Osteoblast (primary cell): ENCODE measurements around the gene MRPS24. TPM values are rescaled to one million over a fixed set of nuclear protein-coding genes. Genes with fewer than 3 reads are reported as not detected.
"Not testable (repeated sequence)": the region's sequence is repeated elsewhere in the genome, so short reads cannot be mapped to it uniquely, and the experiment has no call there.

Experiments
- DNase-seq: peaks from one replicate; pipeline ENCODE4 v3.0.0; 2011; ENCODE audit warnings: low spot score, mixed read lengths; ENCODE audit not compliant: insufficient read length; ENCODE audit errors: missing footprints
- H2AFZ ChIP-seq: 2 replicates; pipeline ENCODE4 v1.6.0; 2011; ENCODE audit warnings: mild to moderate bottlenecking, low read length
- H3K27ac ChIP-seq: 2 replicates; pipeline ENCODE4 v1.5.1; 2011; ENCODE audit warnings: mild to moderate bottlenecking, low read depth, low read length, moderate library complexity
- H3K27me3 ChIP-seq: 2 replicates; pipeline ENCODE4 v1.6.0; 2012; ENCODE audit warnings: mild to moderate bottlenecking, control low read depth, inconsistent platforms, low read length, moderate library complexity; ENCODE audit not compliant: insufficient read depth
- H3K36me3 ChIP-seq: 2 replicates; pipeline ENCODE4 v1.5.1; 2011; ENCODE audit warnings: mild to moderate bottlenecking, low read length, control low read depth, moderate library complexity; ENCODE audit not compliant: insufficient read depth
- H3K4me1 ChIP-seq: 2 replicates; pipeline ENCODE4 v1.5.1; 2011; ENCODE audit warnings: mild to moderate bottlenecking, low read length, control low read depth, moderate library complexity; ENCODE audit not compliant: insufficient read depth
- H3K4me2 ChIP-seq: 2 replicates; pipeline ENCODE4 v1.6.0; 2011; ENCODE audit warnings: mild to moderate bottlenecking, low read length; ENCODE audit not compliant: insufficient read depth
- H3K4me3 ChIP-seq: fragments of 200-600 bp; sonication (generic); 3 replicates; pipeline ENCODE4 v1.5.1; 2012; ENCODE audit warnings: mild to moderate bottlenecking, low read length, inconsistent platforms; ENCODE audit not compliant: insufficient read depth
- H3K79me2 ChIP-seq: 2 replicates; pipeline ENCODE4 v1.6.0; 2012; ENCODE audit warnings: mild to moderate bottlenecking, low read length, control low read depth, inconsistent platforms; ENCODE audit not compliant: insufficient read depth
- H3K9me3 ChIP-seq: 2 replicates; pipeline ENCODE4 v1.5.1; 2011; ENCODE audit warnings: low read depth, low read length, control low read depth
- H4K20me1 ChIP-seq: 2 replicates; pipeline ENCODE4 v1.6.0; 2012; ENCODE audit warnings: mild to moderate bottlenecking, low read length, control low read depth; ENCODE audit not compliant: insufficient read depth
- CTCF ChIP-seq: IDR thresholded peaks from 2 replicates; pipeline ENCODE4 v1.5.1; 2011; ENCODE audit warnings: mild to moderate bottlenecking, low read depth, low read length, moderate library complexity; ENCODE audit errors: extremely low read depth
- small RNA-seq: library from RNA; depleted of rRNA; stranded (forward); fragments of <200 nt; gene quantifications from one replicate; pipeline ENCODE3, GENCODE V24; 2012
- total RNA-seq: library from RNA; depleted of rRNA; stranded (reverse); fragments of >200 nt; gene quantifications from 2 replicates; pipeline ENCODE4 v1.2.3, GENCODE V29; 2012

MRPS24 gene
- total RNA-seq, 1 donor = 93.7 TPM

GRCh38 chr7:43824963-43825362 lies 44.4 kb downstream of the MRPS24 start:
- no peak for TF ChIP-seq CTCF
- no peaks in the 10 kb centered on the region for H4K20me1 ChIP-seq
- no peaks in the 10 kb centered on the region for H3K4me1 ChIP-seq
- H3K9me3 ChIP-seq = no peaks in the 10 kb centered on the region
- H3K4me2 ChIP-seq = no peak overlapping the region
- no peak overlapping the region for H2AFZ ChIP-seq
- H3K79me2 ChIP-seq = no peaks in the 10 kb centered on the region
- peaks cover 53% of the 10 kb centered on the region for H3K27me3 ChIP-seq
- DNase-seq = no peak
- no peaks in the 10 kb centered on the region for H3K36me3 ChIP-seq
- no peak overlapping the region for H3K4me3 ChIP-seq
- H3K27ac ChIP-seq = no peak overlapping the region

GRCh38 chr7:43824513-43824912 lies 44.8 kb downstream of the MRPS24 start:
- H3K4me1 ChIP-seq = not testable (repeated sequence)

GRCh38 chr7:43823941-43824340 lies 45.4 kb downstream of the MRPS24 start:
- no peaks in the 10 kb centered on the region for H3K4me1 ChIP-seq
- H3K79me2 ChIP-seq = no peaks in the 10 kb centered on the region
- H2AFZ ChIP-seq = no peak overlapping the region
- no peaks in the 10 kb centered on the region for H3K36me3 ChIP-seq
- DNase-seq = no peak
- H3K4me3 ChIP-seq = no peak overlapping the region
- H4K20me1 ChIP-seq = no peaks in the 10 kb centered on the region
- TF ChIP-seq CTCF = no peak
- H3K9me3 ChIP-seq = no peaks in the 10 kb centered on the region
- H3K4me2 ChIP-seq = no peak overlapping the region
- no peak overlapping the region for H3K27ac ChIP-seq
- peaks cover 47% of the 10 kb centered on the region for H3K27me3 ChIP-seq

More at GRCh38 chr7:43824513-43824912, 44.8 kb downstream of the MRPS24 start:
- peaks cover 52% of the 10 kb centered on the region for H3K27me3 ChIP-seq
- H3K27ac ChIP-seq, H3K79me2 ChIP-seq, H3K36me3 ChIP-seq, H3K4me3 ChIP-seq, H4K20me1 ChIP-seq, H2AFZ ChIP-seq, DNase-seq, H3K4me2 ChIP-seq, H3K9me3 ChIP-seq: not testable (repeated sequence)

GRCh38 chr7:43823425-43823824 lies 45.9 kb downstream of the MRPS24 start:
- H3K4me2 ChIP-seq, H3K4me1 ChIP-seq, H4K20me1 ChIP-seq, H3K4me3 ChIP-seq, DNase-seq, H3K27ac ChIP-seq, H3K9me3 ChIP-seq, H3K79me2 ChIP-seq, H3K36me3 ChIP-seq, H2AFZ ChIP-seq: not testable (repeated sequence)
- H3K27me3 ChIP-seq = peaks cover 51% of the 10 kb centered on the region

Small RNA genes lying within 50 kb of the gene (small RNA-seq; reads per million reads assigned to genes)
- gene MRPS24 = 0.60 reads per million

Other genes starting within 250 kb of the MRPS24 start
- gene COA1, start 140.0 kb downstream of the MRPS24 start, total RNA-seq = 34.0 and 39.2 TPM in 2 replicates
- 20.6 and 21.5 TPM in 2 replicates for gene BLVRA, start 110.8 kb downstream of the MRPS24 start, total RNA-seq
- gene URGCP, start 37.1 kb upstream of the MRPS24 start, total RNA-seq = 28.9 and 30.4 TPM in 2 replicates
- 19.2 and 22.1 TPM in 2 replicates for gene UBE2D4, start 56.9 kb upstream of the MRPS24 start, total RNA-seq
- not detected in 2 replicates for gene SPDYE1, start 128.4 kb upstream of the MRPS24 start, total RNA-seq
- 97.5 and 105 TPM in 2 replicates for gene DBNL, start 175.2 kb upstream of the MRPS24 start, total RNA-seq
- gene PGAM2, start 196.1 kb upstream of the MRPS24 start, total RNA-seq = 0.29 and 0.36 TPM in 2 replicates
- 35.9 and 40.9 TPM in 2 replicates for gene POLM, start 213.0 kb upstream of the MRPS24 start, total RNA-seq
- gene AEBP1, start 234.8 kb upstream of the MRPS24 start, total RNA-seq = 219 and 267 TPM in 2 replicates